Measurements from ENCODE around the gene COLGALT1.

Gene COLGALT1

GRCh38 chr19:17616961-17617806 lies 61.7 kb downstream of the COLGALT1 start:
- peak; percentile 8 for DNase-seq (ENCODE audit: low read depth, low spot score)
- no peak overlapping the region for H3K27ac ChIP-seq

DNA sequence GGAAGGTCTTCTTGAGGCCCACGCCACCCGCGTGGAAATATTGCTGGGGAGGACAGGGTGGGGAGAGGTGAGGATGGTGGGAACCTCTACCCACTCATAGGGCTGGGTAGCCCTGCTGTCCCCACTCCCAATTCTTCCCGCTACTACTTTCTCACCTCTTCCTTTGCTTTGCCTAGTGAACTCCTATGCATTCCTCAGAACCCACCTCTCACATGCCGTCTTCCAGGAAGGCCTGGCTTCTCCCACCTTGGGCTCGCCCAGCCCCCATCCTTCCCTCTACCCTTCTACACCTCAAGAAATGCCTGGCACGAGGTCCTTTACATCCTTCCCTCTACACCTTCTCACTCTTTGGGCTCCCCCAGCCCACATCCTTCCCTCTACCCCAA lies 62.4 kb downstream of the COLGALT1 start:
- H3K27ac ChIP-seq: no peak overlapping the region
- no peak for DNase-seq (ENCODE audit: low read depth, low spot score)

DNA sequence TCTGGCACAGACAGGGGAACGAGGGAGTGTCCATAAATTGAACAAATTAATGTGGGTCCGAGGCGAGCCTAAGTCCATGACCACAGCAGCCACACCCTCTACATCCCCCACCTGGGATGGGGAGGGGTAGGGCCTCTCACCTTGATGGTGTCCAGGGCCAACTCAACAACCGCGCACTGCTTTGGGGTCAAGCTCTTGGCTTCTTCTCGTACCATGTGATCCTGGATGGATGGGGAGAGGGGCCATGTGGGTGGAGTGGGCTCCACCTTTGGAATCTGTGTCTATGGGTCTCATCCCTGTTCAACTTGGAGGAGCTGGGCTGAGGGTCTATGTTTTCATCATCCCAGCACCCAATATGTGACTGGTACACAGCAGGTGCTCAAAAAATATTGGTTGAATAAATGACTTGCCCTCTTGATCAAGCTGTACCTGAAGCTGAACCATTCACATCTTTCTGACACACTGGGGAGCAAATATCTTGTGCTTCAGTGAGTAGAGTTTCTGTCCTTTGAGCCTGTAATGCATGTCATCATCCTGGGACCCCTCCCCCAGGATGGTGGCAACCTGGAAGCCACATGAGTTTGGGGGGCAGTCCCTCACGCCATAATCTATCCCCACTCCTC lies 62.9 kb downstream of the COLGALT1 start:
- H3K27ac ChIP-seq: no peak overlapping the region
- no peak for DNase-seq (ENCODE audit: low read depth, low spot score)

GRCh38 chr19:17618936-17619335 lies 63.5 kb downstream of the COLGALT1 start:
- DNase-seq (ENCODE audit: low read depth, low spot score): no peak
- no peak overlapping the region for H3K27ac ChIP-seq

DNA sequence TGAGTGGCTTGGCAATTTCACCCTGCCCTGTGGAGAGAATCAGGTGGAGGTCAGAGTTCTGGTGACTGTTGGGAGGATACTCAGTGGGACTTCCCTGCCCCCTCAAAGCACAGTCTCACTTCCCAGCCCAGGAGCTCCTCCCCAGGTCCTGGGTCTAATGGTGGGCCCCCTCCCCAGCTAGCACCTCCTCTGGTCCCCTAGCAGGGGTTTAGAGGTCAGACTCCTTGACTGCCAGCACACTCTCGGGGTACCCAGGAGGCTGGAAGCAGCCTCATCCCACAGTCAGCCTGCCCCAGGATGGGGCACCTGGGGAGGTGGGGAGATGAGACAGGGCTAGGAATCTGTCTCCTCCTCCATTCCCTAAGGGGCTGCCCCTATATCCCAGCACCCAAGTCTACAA lies 65.2 kb downstream of the COLGALT1 start:
- DNase-seq (ENCODE audit: low read depth, low spot score): no peak
- no peak overlapping the region for H3K27ac ChIP-seq

GRCh38 chr19:17623224-17623935 lies 67.9 kb downstream of the COLGALT1 start:
- no peak for DNase-seq (ENCODE audit: low read depth, low spot score)
- H3K27ac ChIP-seq: no peak overlapping the region

GRCh38 chr19:17624314-17624991 lies 69.0 kb downstream of the COLGALT1 start:
- no peak for DNase-seq (ENCODE audit: low read depth, low spot score)
- no peak overlapping the region for H3K27ac ChIP-seq

- no peak for DNase-seq (ENCODE audit: low read depth, low spot score)
- H3K27ac ChIP-seq: no peak overlapping the region
Observed at GRCh38 chr19:17625043-17625442, 69.6 kb downstream of the COLGALT1 start.

DNA sequence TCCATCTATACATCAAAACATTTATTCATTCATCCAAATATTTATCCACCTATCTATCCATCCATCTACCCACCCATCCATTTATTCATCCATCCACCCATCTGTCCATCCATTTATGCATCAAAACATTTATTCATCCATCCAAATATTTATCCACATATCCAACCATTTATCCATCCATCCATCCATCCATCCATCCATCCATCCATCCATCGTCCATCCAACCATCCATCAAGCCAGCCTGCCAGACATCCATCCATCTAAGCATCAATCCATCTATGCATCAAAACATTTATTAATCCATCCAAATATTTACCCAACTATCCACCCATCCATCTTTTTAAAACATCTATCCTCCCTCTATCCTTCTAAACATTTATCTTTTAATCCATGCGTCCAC lies 70.5 kb downstream of the COLGALT1 start:
- DNase-seq (ENCODE audit: low read depth, low spot score): no peak

DNA sequence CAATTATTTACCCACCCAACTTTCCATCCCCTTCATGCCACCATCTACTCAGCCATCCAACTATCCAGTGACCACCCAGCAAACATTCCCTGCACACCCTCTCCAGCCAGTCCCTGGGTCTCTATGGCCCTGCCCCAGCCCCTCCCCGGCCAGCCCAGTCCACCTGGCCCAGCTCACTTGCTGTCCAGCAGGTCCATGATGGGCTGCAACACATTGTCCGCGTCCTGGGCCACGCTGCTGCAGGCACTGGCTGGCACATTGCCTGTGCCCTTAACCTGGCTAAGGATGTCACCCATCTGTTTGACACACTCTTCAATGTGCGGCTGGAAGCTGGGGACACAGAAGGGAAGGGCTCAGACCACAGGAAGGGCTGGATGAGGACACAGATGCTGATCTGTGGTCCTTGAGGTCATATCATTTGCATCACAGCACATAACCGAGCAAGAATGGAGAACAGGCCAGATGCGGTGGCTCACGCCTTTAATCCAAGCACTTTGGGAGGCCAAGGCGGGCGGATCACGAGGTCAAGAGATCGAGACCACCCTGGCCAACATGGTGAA lies 71.1 kb downstream of the COLGALT1 start:
- no peak for DNase-seq (ENCODE audit: low read depth, low spot score)

More for the DNA sequence above, 70.5 kb downstream of the COLGALT1 start:
- no peak overlapping the region for H3K27ac ChIP-seq

DNA sequence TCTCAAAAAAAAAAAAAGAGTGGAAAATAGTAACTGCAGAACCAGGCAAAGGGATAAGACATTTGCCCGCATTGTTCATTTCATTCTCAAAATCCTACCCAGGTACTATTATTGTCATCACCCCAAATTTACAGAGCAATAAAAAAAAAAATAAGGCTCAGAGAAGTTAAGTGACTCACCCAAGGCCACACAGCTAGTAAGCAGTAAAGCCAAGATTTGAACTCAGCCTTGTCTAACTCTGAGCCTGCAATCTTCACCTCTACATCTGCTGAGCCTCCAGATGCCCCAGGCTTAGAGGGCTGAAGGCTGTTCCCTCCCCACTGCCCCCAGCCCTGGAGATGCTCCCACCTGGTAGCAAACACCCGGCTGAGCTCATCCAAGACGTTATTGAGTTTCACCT lies 71.7 kb downstream of the COLGALT1 start:
- H3K27ac ChIP-seq: no peak overlapping the region
- DNase-seq (ENCODE audit: low read depth, low spot score): no peak

More for the DNA sequence above, 71.1 kb downstream of the COLGALT1 start:
- H3K27ac ChIP-seq: no peak overlapping the region

DNA sequence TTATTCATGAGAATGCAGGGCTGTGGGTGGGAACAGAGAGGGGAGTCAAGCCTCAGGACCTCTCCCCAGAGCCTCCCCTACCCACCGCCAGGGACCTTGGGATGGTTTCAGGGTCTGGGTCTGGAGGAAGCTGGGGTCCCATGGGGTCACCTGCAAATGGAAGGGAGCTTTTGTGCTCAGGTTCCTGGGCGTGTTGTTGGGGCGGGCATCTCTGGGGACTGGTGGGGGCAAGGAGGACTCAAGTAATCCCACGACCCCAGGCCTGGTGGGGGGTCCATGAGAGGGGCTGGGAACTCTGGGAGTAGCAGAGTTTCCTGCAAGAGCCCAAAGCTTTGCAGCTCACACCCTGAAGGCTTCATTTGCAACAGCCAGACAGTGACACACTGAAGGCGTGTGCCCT lies 72.5 kb downstream of the COLGALT1 start:
- DNase-seq (ENCODE audit: low read depth, low spot score): no peak
- H3K27ac ChIP-seq: no peak overlapping the region

- H3K27ac ChIP-seq: no peak overlapping the region
- no peak for DNase-seq (ENCODE audit: low read depth, low spot score)
Observed at GRCh38 chr19:17629760-17630159, 74.3 kb downstream of the COLGALT1 start.

GRCh38 chr19:17632577-17632976 lies 77.1 kb downstream of the COLGALT1 start:
- DNase-seq (ENCODE audit: low read depth, low spot score): no peak

More at GRCh38 chr19:17632577-17632976, 77.1 kb downstream of the COLGALT1 start:
- H3K27ac ChIP-seq: no peak overlapping the region

Data from epithelial cell of prostate (primary cell).